GM18498 (cell line): Measurements from ENCODE around the gene LRRC71.

Experiments used
- ATAC-seq: cut with Tn5 transposase; IDR thresholded peaks from one replicate; pipeline ENCODE4 v1.9.1; 2021; ENCODE audit warnings: mild to moderate bottlenecking, moderate library complexity; ENCODE audit not compliant: unreplicated experiment

Gene LRRC71

GRCh38 chr1:156945881-156946661 is 25.6 kb downstream of the LRRC71 start:
- ATAC-seq: no peak

- ATAC-seq: no peak
Observed at GRCh38 chr1:156947127-156947526, 26.7 kb downstream of the LRRC71 start.

- no peak for ATAC-seq
Observed at GRCh38 chr1:156947818-156948525, 27.5 kb downstream of the LRRC71 start.

GRCh38 chr1:156948708-156949107 is 28.3 kb downstream of the LRRC71 start:
- no peak for ATAC-seq

GRCh38 chr1:156949127-156949526 is 28.7 kb downstream of the LRRC71 start:
- ATAC-seq: no peak

GRCh38 chr1:156951371-156951770 is 30.9 kb downstream of the LRRC71 start:
- ATAC-seq: no peak

- no peak for ATAC-seq
Observed at GRCh38 chr1:156953571-156953970, 33.1 kb downstream of the LRRC71 start.

GRCh38 chr1:156956333-156956732 is 35.9 kb downstream of the LRRC71 start:
- ATAC-seq: no peak

GRCh38 chr1:156957634-156958033 is 37.2 kb downstream of the LRRC71 start:
- ATAC-seq: no peak

- no peak for ATAC-seq
Observed at GRCh38 chr1:156958247-156958714, 37.8 kb downstream of the LRRC71 start.

- ATAC-seq: no peak
Observed at GRCh38 chr1:156959414-156959813, 39.0 kb downstream of the LRRC71 start.

GRCh38 chr1:156959925-156960324 is 39.5 kb downstream of the LRRC71 start:
- ATAC-seq: no peak

GRCh38 chr1:156961709-156962108 is 41.3 kb downstream of the LRRC71 start:
- ATAC-seq: no peak

- no peak for ATAC-seq
Observed at GRCh38 chr1:156963621-156964020, 43.2 kb downstream of the LRRC71 start.

GRCh38 chr1:156964441-156964840 is 44.0 kb downstream of the LRRC71 start:
- no peak for ATAC-seq

GRCh38 chr1:156969496-156969895 is 49.1 kb downstream of the LRRC71 start:
- ATAC-seq: no peak

GRCh38 chr1:156970017-156970416 is 49.6 kb downstream of the LRRC71 start:
- no peak for ATAC-seq

- no peak for ATAC-seq
Observed at GRCh38 chr1:156973417-156973816, 53.0 kb downstream of the LRRC71 start.

GRCh38 chr1:156975084-156975483 is 54.7 kb downstream of the LRRC71 start:
- ATAC-seq: no peak

- no peak for ATAC-seq
Observed at GRCh38 chr1:156980551-156980950, 60.1 kb downstream of the LRRC71 start.
